Measurements from ENCODE around the gene CNGB1.

CNGB1 gene

GRCh38 chr16:57993438-57993837, 22.5 kb upstream of the CNGB1 start:
- H3F3A ChIP-seq (ENCODE audit: insufficient read depth, low read length) = no peaks in the 10 kb centered on the region
- H3K9me2 ChIP-seq (ENCODE audit: low read depth, low read length) = no peaks in the 10 kb centered on the region
- no peak overlapping the region for H3K27ac ChIP-seq (ENCODE audit: low read depth, low read length, poor library complexity, severe bottlenecking)
- no peaks in the 10 kb centered on the region for H4K20me1 ChIP-seq (ENCODE audit: insufficient read depth, low read length)
- H3K4me3 ChIP-seq (ENCODE audit: low read depth, low read length, poor library complexity, severe bottlenecking) = no peak overlapping the region
- no peak overlapping the region for H2AFZ ChIP-seq (ENCODE audit: low read length)
- 0 out of 2 replicates have a peak, but pooled peaks cover 6% of the 10 kb centered on the region for H3K27me3 ChIP-seq (ENCODE audit: insufficient read depth, low read length)
- H3K4me2 ChIP-seq (ENCODE audit: low read length) = no peak overlapping the region
- no peak overlapping the region for H3K9ac ChIP-seq (ENCODE audit: low read length)
- H3K4me1 ChIP-seq (ENCODE audit: insufficient read depth, low read length, severe bottlenecking) = no peaks in the 10 kb centered on the region
- peaks cover 19% of the 10 kb centered on the region for H3K36me3 ChIP-seq (ENCODE audit: insufficient read depth, low read length)
- H3K9me3 ChIP-seq (ENCODE audit: low read length) = no peaks in the 10 kb centered on the region
- H3K79me2 ChIP-seq (ENCODE audit: insufficient read depth, low read length) = no peaks in the 10 kb centered on the region
- TF ChIP-seq CTCF (IDR thresholded peaks at IDR 0.05; ENCODE audit: low read length) = no peak
- no peak for TF ChIP-seq EZH2 (IDR thresholded peaks at IDR 0.05; ENCODE audit: borderline replicate concordance, low read length)

- Histone ChIP-seq H3K9ac (ENCODE audit: low read length) (no peak overlapping the region), H3K9me3 (ENCODE audit: low read length) (no peaks in the 10 kb centered on the region), H3K4me2 (ENCODE audit: low read length) (no peak overlapping the region), H2AFZ (ENCODE audit: low read length) (no peak overlapping the region), H3F3A (ENCODE audit: insufficient read depth, low read length) (no peaks in the 10 kb centered on the region), H3K4me1 (ENCODE audit: insufficient read depth, low read length, severe bottlenecking) (no peaks in the 10 kb centered on the region), H3K79me2 (ENCODE audit: insufficient read depth, low read length) (no peaks in the 10 kb centered on the region), H4K20me1 (ENCODE audit: insufficient read depth, low read length) (no peaks in the 10 kb centered on the region), H3K27ac (ENCODE audit: low read depth, low read length, poor library complexity, severe bottlenecking) (no peak overlapping the region), H3K27me3 (ENCODE audit: insufficient read depth, low read length) (0 out of 2 replicates have a peak, but pooled peaks cover 6% of the 10 kb centered on the region), H3K36me3 (ENCODE audit: insufficient read depth, low read length) (peaks cover 9% of the 10 kb centered on the region), H3K9me2 (ENCODE audit: low read depth, low read length) (no peaks in the 10 kb centered on the region), H3K4me3 (ENCODE audit: low read depth, low read length, poor library complexity, severe bottlenecking) (no peak overlapping the region)
- no peak for TF ChIP-seq EZH2 (IDR thresholded peaks at IDR 0.05; ENCODE audit: borderline replicate concordance, low read length)
- TF ChIP-seq CTCF (IDR thresholded peaks at IDR 0.05; ENCODE audit: low read length) = no peak
Measured at GRCh38 chr16:57992084-57992483, 21.2 kb upstream of the CNGB1 start.

GRCh38 chr16:57991551-57992059, 20.7 kb upstream of the CNGB1 start:
- no peak overlapping the region for H2AFZ ChIP-seq (ENCODE audit: low read length)
- H3K36me3 ChIP-seq (ENCODE audit: insufficient read depth, low read length) = peaks cover 4% of the 10 kb centered on the region
- no peaks in the 10 kb centered on the region for H3K4me1 ChIP-seq (ENCODE audit: insufficient read depth, low read length, severe bottlenecking)
- H4K20me1 ChIP-seq (ENCODE audit: insufficient read depth, low read length) = no peaks in the 10 kb centered on the region
- H3K9me2 ChIP-seq (ENCODE audit: low read depth, low read length) = no peaks in the 10 kb centered on the region
- no peaks in the 10 kb centered on the region for H3F3A ChIP-seq (ENCODE audit: insufficient read depth, low read length)
- no peak overlapping the region for H3K9ac ChIP-seq (ENCODE audit: low read length)
- 0 out of 2 replicates have a peak, but pooled peaks cover 6% of the 10 kb centered on the region for H3K27me3 ChIP-seq (ENCODE audit: insufficient read depth, low read length)
- H3K9me3 ChIP-seq (ENCODE audit: low read length) = no peaks in the 10 kb centered on the region
- H3K79me2 ChIP-seq (ENCODE audit: insufficient read depth, low read length) = no peaks in the 10 kb centered on the region
- H3K4me2 ChIP-seq (ENCODE audit: low read length) = no peak overlapping the region
- TF ChIP-seq EZH2 (IDR thresholded peaks at IDR 0.05; ENCODE audit: borderline replicate concordance, low read length) = no peak
- H3K27ac ChIP-seq (ENCODE audit: low read depth, low read length, poor library complexity, severe bottlenecking) = no peak overlapping the region
- no peak overlapping the region for H3K4me3 ChIP-seq (ENCODE audit: low read depth, low read length, poor library complexity, severe bottlenecking)

GRCh38 chr16:57988929-57989328, 18.0 kb upstream of the CNGB1 start:
- Histone ChIP-seq H2AFZ (ENCODE audit: low read length) (no peak overlapping the region), H3K9me3 (ENCODE audit: low read length) (no peaks in the 10 kb centered on the region), H3K27me3 (ENCODE audit: insufficient read depth, low read length) (0 out of 2 replicates have a peak, but pooled peaks cover 6% of the 10 kb centered on the region), H3K9ac (ENCODE audit: low read length) (no peak overlapping the region), H3F3A (ENCODE audit: insufficient read depth, low read length) (no peaks in the 10 kb centered on the region), H3K79me2 (ENCODE audit: insufficient read depth, low read length) (no peaks in the 10 kb centered on the region), H3K27ac (ENCODE audit: low read depth, low read length, poor library complexity, severe bottlenecking) (no peak overlapping the region), H3K9me2 (ENCODE audit: low read depth, low read length) (no peaks in the 10 kb centered on the region), H3K4me1 (ENCODE audit: insufficient read depth, low read length, severe bottlenecking) (no peaks in the 10 kb centered on the region), H3K4me2 (ENCODE audit: low read length) (no peak overlapping the region), H3K36me3 (ENCODE audit: insufficient read depth, low read length) (no peaks in the 10 kb centered on the region), H3K4me3 (ENCODE audit: low read depth, low read length, poor library complexity, severe bottlenecking) (no peak overlapping the region), H4K20me1 (ENCODE audit: insufficient read depth, low read length) (no peaks in the 10 kb centered on the region)
- TF ChIP-seq EZH2 (IDR thresholded peaks at IDR 0.05; ENCODE audit: borderline replicate concordance, low read length) (no peak), CTCF (IDR thresholded peaks at IDR 0.05; ENCODE audit: low read length) (no peak)

All from OCI-LY1 (cell line).